Measurements from ENCODE around the gene CCDC148. TPM values are rescaled to one million over a fixed set of nuclear protein-coding genes. Genes with fewer than 3 reads are reported as not detected.

The CCDC148 gene
- total and polyA plus RNA-seq, 2 donors (not counting 1 experiment from before 2014, with no cell fraction given), result not detected

GRCh38 chr2:158323381-158323780, 133.2 kb downstream of the CCDC148 start:
- no peak for ATAC-seq (ENCODE audit: low read depth)
- TF ChIP-seq CTCF (IDR thresholded peaks at IDR 0.05) (no peak), EZH2 (IDR thresholded peaks at IDR 0.05; ENCODE audit: borderline replicate concordance, insufficient read depth, low read depth, low read length, poor library complexity, severe bottlenecking) (no peak)
- POLR2A ChIA-PET, result no interaction called here
- Mint-ChIP-seq H3K4me3 (no peak overlapping the region), H3K27me3 (no peaks in the 10 kb centered on the region), H3K27ac (no peak overlapping the region), H3K4me1 (no peaks in the 10 kb centered on the region), H3K9me3 (ENCODE audit: insufficient read depth) (no peaks in the 10 kb centered on the region)
- H3K27ac ChIP-seq (ENCODE audit: low read length in 2 of 2), result no peak overlapping the region
- H2AFZ ChIP-seq (ENCODE audit: insufficient read depth, low read depth, low read length, poor library complexity, severe bottlenecking), result no peak overlapping the region
- no peak overlapping the region for H3K9ac ChIP-seq (ENCODE audit: low read length)
- DNase-seq, result no peak
- no peaks in the 10 kb centered on the region for H3K79me2 ChIP-seq (ENCODE audit: control insufficient read depth, insufficient read depth, low read length)
- H3K9me3 ChIP-seq (ENCODE audit: control extremely low read depth in 1 of 3, control insufficient read depth in 2 of 3, insufficient read depth in 1 of 3, low read length in 2 of 3), result peaks cover 0 to 3% (median 0%) of the 10 kb centered on the region in 3 donors
- H3K4me2 ChIP-seq (replicated peaks; ENCODE audit: low read depth, low read length, poor library complexity, severe bottlenecking), result no peak overlapping the region
- no peaks in the 10 kb centered on the region for H4K20me1 ChIP-seq (ENCODE audit: control insufficient read depth, insufficient read depth, low read length, poor library complexity, severe bottlenecking)
- intact Hi-C loops (cut with micrococcal nuclease), result no loop called here
- no CpG with 5 or more reads among the region's 1 CpG for WGBS (ENCODE audit: insufficient coverage)
- CTCF ChIA-PET, result no interaction called here
- no peaks in the 10 kb centered on the region for H3K27me3 ChIP-seq (replicated peaks in 1 of 4; ENCODE audit: control extremely low read depth in 1 of 4, control insufficient read depth in 3 of 4, insufficient read depth in 4 of 4, low read length in 3 of 4)
- no peak overlapping the region for H3K4me3 ChIP-seq (ENCODE audit: control extremely low read depth in 1 of 5, extremely low read depth in 1 of 5, insufficient read depth in 1 of 5, low read depth in 2 of 5, low read length in 4 of 5)
- H3K36me3 ChIP-seq (replicated peaks in 1 of 2; ENCODE audit: control extremely low read depth in 1 of 2, control insufficient read depth in 1 of 2, extremely low read depth in 1 of 2, insufficient read depth in 2 of 2, low read length in 1 of 2), result no peaks in the 10 kb centered on the region
- no peaks in the 10 kb centered on the region for H3K4me1 ChIP-seq (ENCODE audit: control insufficient read depth in 2 of 2, insufficient read depth in 2 of 2, low read length in 2 of 2)

- WGBS (ENCODE audit: insufficient coverage), result no CpG with 5 or more reads among the region's 3 CpGs
- H3K4me1 ChIP-seq (ENCODE audit: control insufficient read depth in 2 of 2, insufficient read depth in 2 of 2, low read length in 2 of 2), result no peaks in the 10 kb centered on the region
- POLR2A ChIA-PET, result no interaction called here
- H3K9ac ChIP-seq (ENCODE audit: low read length), result no peak overlapping the region
- Mint-ChIP-seq H3K9me3 (ENCODE audit: insufficient read depth) (no peaks in the 10 kb centered on the region), H3K27ac (no peak overlapping the region), H3K4me3 (no peak overlapping the region), H3K4me1 (no peaks in the 10 kb centered on the region), H3K27me3 (no peaks in the 10 kb centered on the region)
- ATAC-seq (ENCODE audit: low read depth), result no peak
- intact Hi-C loops (cut with micrococcal nuclease), result no loop called here
- no peak overlapping the region for H3K4me2 ChIP-seq (replicated peaks; ENCODE audit: low read depth, low read length, poor library complexity, severe bottlenecking)
- no peaks in the 10 kb centered on the region for H3K36me3 ChIP-seq (replicated peaks in 1 of 2; ENCODE audit: control extremely low read depth in 1 of 2, control insufficient read depth in 1 of 2, extremely low read depth in 1 of 2, insufficient read depth in 2 of 2, low read length in 1 of 2)
- no peaks in the 10 kb centered on the region for H3K27me3 ChIP-seq (replicated peaks in 1 of 4; ENCODE audit: control extremely low read depth in 1 of 4, control insufficient read depth in 3 of 4, insufficient read depth in 4 of 4, low read length in 3 of 4)
- CTCF ChIA-PET, result no interaction called here
- no peak overlapping the region for H3K4me3 ChIP-seq (ENCODE audit: control extremely low read depth in 1 of 5, extremely low read depth in 1 of 5, insufficient read depth in 1 of 5, low read depth in 2 of 5, low read length in 4 of 5)
- no peak for TF ChIP-seq CTCF (IDR thresholded peaks at IDR 0.05)
- TF ChIP-seq EZH2 (IDR thresholded peaks at IDR 0.05; ENCODE audit: borderline replicate concordance, insufficient read depth, low read depth, low read length, poor library complexity, severe bottlenecking), result no peak
- no peak for DNase-seq
- H4K20me1 ChIP-seq (ENCODE audit: control insufficient read depth, insufficient read depth, low read length, poor library complexity, severe bottlenecking), result no peaks in the 10 kb centered on the region
- no peaks in the 10 kb centered on the region for H3K79me2 ChIP-seq (ENCODE audit: control insufficient read depth, insufficient read depth, low read length)
- H2AFZ ChIP-seq (ENCODE audit: insufficient read depth, low read depth, low read length, poor library complexity, severe bottlenecking), result no peak overlapping the region
- H3K27ac ChIP-seq (ENCODE audit: low read length in 2 of 2), result no peak overlapping the region
- H3K9me3 ChIP-seq (ENCODE audit: control extremely low read depth in 1 of 3, control insufficient read depth in 2 of 3, insufficient read depth in 1 of 3, low read length in 2 of 3), result no peaks in the 10 kb centered on the region
These were observed 135.3 kb downstream of the CCDC148 start for GRCh38 chr2:158321264-158321663.
